ENCODE results near the gene SHANK2. TPM values are rescaled to one million over a fixed set of nuclear protein-coding genes. Genes with fewer than 3 reads are reported as not detected.

SHANK2 gene
- total and polyA plus RNA-seq, 2 of the 4 experiments (the other 2 are of a cell fraction), result 1.6 to 2.2 TPM

DNA sequence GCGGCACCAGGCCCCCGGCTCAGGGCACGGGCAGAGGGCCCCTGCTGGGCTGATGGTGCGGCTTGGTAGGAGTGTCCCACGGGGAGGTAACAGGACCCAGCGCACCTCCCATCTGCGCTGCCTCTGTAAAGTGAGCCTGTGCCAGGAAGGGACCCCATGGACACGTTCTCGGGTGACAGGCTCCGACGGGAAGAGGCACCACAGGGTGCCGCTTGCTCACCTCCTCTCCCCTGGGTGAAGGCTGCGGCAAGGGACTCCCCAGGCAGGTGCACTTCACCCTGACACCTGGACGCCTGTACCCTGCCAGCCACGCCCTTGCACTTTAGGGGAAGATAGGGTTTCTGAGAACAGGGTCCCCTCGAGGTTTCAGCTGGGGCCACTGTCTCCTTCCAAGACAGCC, 48.1 kb downstream of the SHANK2 start:
- 0 out of 2 replicates have a peak, but pooled peaks cover 3% of the 10 kb centered on the region for H3K36me3 ChIP-seq (ENCODE audit: control insufficient read depth, insufficient read depth, low read length)
- no peak overlapping the region for H4K8ac ChIP-seq (ENCODE audit: low read depth in 2 of 2, low read length in 2 of 2)
- no peak overlapping the region for H3K56ac ChIP-seq (ENCODE audit: extremely low read depth, insufficient read depth, low read length)
- no peak overlapping the region for H4K91ac ChIP-seq (ENCODE audit: insufficient read depth, low read depth, low read length)
- H2AFZ ChIP-seq (replicated peaks; ENCODE audit: low read length, poor library complexity), result no peak overlapping the region
- no peak overlapping the region for H2BK15ac ChIP-seq (ENCODE audit: low read depth, low read length)
- H3K9ac ChIP-seq (ENCODE audit: low read depth, low read length), result no peak overlapping the region
- TF ChIP-seq MAFK (IDR thresholded peaks at IDR 0.05; ENCODE audit: low read depth, low read length), result no peak
- no peak for TF ChIP-seq MXI1 (IDR thresholded peaks at IDR 0.05; ENCODE audit: borderline replicate concordance, low read depth, low read length)
- no peak for TF ChIP-seq CEBPB (IDR thresholded peaks at IDR 0.05; ENCODE audit: low read depth, low read length)
- no peak for TF ChIP-seq MAZ (IDR thresholded peaks at IDR 0.05; ENCODE audit: borderline replicate concordance, low read depth, low read length)
- TF ChIP-seq, protein P1, sequence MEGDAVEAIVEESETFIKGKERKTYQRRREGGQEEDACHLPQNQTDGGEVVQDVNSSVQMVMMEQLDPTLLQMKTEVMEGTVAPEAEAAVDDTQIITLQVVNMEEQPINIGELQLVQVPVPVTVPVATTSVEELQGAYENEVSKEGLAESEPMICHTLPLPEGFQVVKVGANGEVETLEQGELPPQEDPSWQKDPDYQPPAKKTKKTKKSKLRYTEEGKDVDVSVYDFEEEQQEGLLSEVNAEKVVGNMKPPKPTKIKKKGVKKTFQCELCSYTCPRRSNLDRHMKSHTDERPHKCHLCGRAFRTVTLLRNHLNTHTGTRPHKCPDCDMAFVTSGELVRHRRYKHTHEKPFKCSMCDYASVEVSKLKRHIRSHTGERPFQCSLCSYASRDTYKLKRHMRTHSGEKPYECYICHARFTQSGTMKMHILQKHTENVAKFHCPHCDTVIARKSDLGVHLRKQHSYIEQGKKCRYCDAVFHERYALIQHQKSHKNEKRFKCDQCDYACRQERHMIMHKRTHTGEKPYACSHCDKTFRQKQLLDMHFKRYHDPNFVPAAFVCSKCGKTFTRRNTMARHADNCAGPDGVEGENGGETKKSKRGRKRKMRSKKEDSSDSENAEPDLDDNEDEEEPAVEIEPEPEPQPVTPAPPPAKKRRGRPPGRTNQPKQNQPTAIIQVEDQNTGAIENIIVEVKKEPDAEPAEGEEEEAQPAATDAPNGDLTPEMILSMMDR (conservative IDR thresholded peaks at IDR 0.05; ENCODE audit: low read depth, low read length), result no peak
- no peak for TF ChIP-seq RFX5 (IDR thresholded peaks at IDR 0.05; ENCODE audit: low read depth, low read length)
- no peak for TF ChIP-seq CHD1 (IDR thresholded peaks at IDR 0.05; ENCODE audit: low read depth, low read length)
- TF ChIP-seq NFE2L2 (IDR thresholded peaks at IDR 0.05; ENCODE audit: low read depth, low read length), result no peak
- TF ChIP-seq RCOR1 (IDR thresholded peaks at IDR 0.05; ENCODE audit: insufficient replicate concordance, low read length), result no peak
- TF ChIP-seq, protein P2, sequence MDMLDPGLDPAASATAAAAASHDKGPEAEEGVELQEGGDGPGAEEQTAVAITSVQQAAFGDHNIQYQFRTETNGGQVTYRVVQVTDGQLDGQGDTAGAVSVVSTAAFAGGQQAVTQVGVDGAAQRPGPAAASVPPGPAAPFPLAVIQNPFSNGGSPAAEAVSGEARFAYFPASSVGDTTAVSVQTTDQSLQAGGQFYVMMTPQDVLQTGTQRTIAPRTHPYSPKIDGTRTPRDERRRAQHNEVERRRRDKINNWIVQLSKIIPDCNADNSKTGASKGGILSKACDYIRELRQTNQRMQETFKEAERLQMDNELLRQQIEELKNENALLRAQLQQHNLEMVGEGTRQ (IDR thresholded peaks at IDR 0.05; ENCODE audit: low read depth, low read length), result no peak
- no peak for TF ChIP-seq FOS (IDR thresholded peaks at IDR 0.05; ENCODE audit: low read depth, low read length)
- TF ChIP-seq BHLHE40 (IDR thresholded peaks at IDR 0.05; ENCODE audit: low read depth, low read length), result no peak
- CTCF ChIA-PET, result no interaction called here
- dilution Hi-C loops (cut with HindIII; ENCODE audit: low sequenced_read_pairs, unreplicated experiment) (no loop called here), in situ Hi-C loops (cut with MboI; ENCODE audit: low sequenced_read_pairs) (no loop called here), intact Hi-C loops (cut with micrococcal nuclease) (no loop called here)
- no peak overlapping the region for H3K23ac ChIP-seq (ENCODE audit: low read depth, low read length)
- H2AK9ac ChIP-seq (replicated peaks; ENCODE audit: low read depth, low read length, poor library complexity), result no peak overlapping the region
- no peaks in the 10 kb centered on the region for H3K27me3 ChIP-seq (ENCODE audit: control insufficient read depth, insufficient read depth, low read length)
- DNase-seq (no peak), ATAC-seq (ENCODE audit: low read depth) (no peak)
- no peak overlapping the region for H2BK120ac ChIP-seq (ENCODE audit: low read depth, low read length)
- no peak overlapping the region for H4K5ac ChIP-seq (ENCODE audit: low read depth, low read length)
- no peak overlapping the region for H3K18ac ChIP-seq (ENCODE audit: low read depth, low read length)
- peaks cover 10% of the 10 kb centered on the region for H3K4me1 ChIP-seq (ENCODE audit: control insufficient read depth, insufficient read depth, low read length)
- no TSS peak for BruUV-seq (replicated peaks)
- H3K9me1 ChIP-seq (ENCODE audit: insufficient read depth, low read length), result no peaks in the 10 kb centered on the region
- no peak overlapping the region for H3K27ac ChIP-seq (ENCODE audit: insufficient read depth, low read length)
- no peak overlapping the region for H2BK5ac ChIP-seq (ENCODE audit: low read depth, low read length, poor library complexity, severe bottlenecking)
- H4K20me1 ChIP-seq (ENCODE audit: insufficient read depth, low read length), result no peaks in the 10 kb centered on the region; the same call in 1 of the 2 replicates
- 0 out of 2 replicates have a peak overlapping the region, but pooled peaks have one; percentile 62 for H2AK5ac ChIP-seq (ENCODE audit: low read depth, low read length)
- POLR2A ChIA-PET (ENCODE audit: unreplicated experiment), result no interaction called here
- no peaks in the 10 kb centered on the region; a peak in 2 of 4 replicates for H3K79me1 ChIP-seq (ENCODE audit: low read depth in 1 of 2, low read length in 2 of 2)
- no peak overlapping the region for H3K4me2 ChIP-seq (ENCODE audit: low read depth, low read length)
- no peak overlapping the region for H3K4me3 ChIP-seq (ENCODE audit: insufficient read depth, low read depth, low read length)
- no peaks in the 10 kb centered on the region for H3K9me3 ChIP-seq (ENCODE audit: control insufficient read depth, insufficient read depth, low read length)
- H3K14ac ChIP-seq (replicated peaks; ENCODE audit: low read depth, low read length), result no peak overlapping the region
- no peak overlapping the region for H3K4ac ChIP-seq (ENCODE audit: low read depth, low read length)
- 60% methylated on average over 1 of the region's 16 CpGs; no CpG with 5 or more reads in 1 of the 2 experiments for WGBS, 2 experiments (ENCODE audit: extremely low coverage in 2 of 2, insufficient read length in 1 of 2)
- H2BK20ac ChIP-seq (ENCODE audit: low read depth, low read length), result no peak overlapping the region
